Stomach (tissue), 9 donors: ENCODE results near the gene EEF1A2. TPM values are rescaled to one million over a fixed set of nuclear protein-coding genes. Genes with fewer than 3 reads are reported as not detected.

Experiments
- DNase-seq, 2 donors: peaks; one replicate each; pipeline versions ENCODE4 v3.0.0 to v3.0.0-alpha.2; 2013 to 2019
- H3K27ac ChIP-seq, 5 donors: fragments of 200-600 bp in 4 of 5; sonication (generic) in 4 of 5; one replicate each; pipeline ENCODE4 v1.5.1; 2013 to 2019; ENCODE audit warnings: mild to moderate bottlenecking in 1 of 5, moderate library complexity in 1 of 5
- H3K27me3 ChIP-seq, 3 donors: fragments of 200-600 bp; sonication (generic); one replicate each; pipeline ENCODE4 v1.5.1; 2017 to 2019; ENCODE audit warnings: mixed run types in 1 of 3
- H3K36me3 ChIP-seq, 4 donors: fragments of 200-600 bp; sonication (generic); 1 replicate in 3 of 4; 2 replicates in 1 of 4; pipeline ENCODE4 v1.5.1; 2016 to 2019
- H3K4me1 ChIP-seq, 4 donors: fragments of 200-600 bp; sonication (generic); one replicate each; pipeline ENCODE4 v1.5.1; 2016 to 2019
- H3K4me3 ChIP-seq, 4 donors: fragments of 200-600 bp; sonication (generic) in 3 of 4; one replicate each; pipeline ENCODE4 v1.5.1; 2016 to 2019; ENCODE audit warnings: mild to moderate bottlenecking in 1 of 4
- H3K9me3 ChIP-seq, 4 donors: fragments of 200-600 bp; sonication (generic); one replicate each; pipeline ENCODE4 v1.5.1; 2016 to 2019
- EP300 ChIP-seq: sonication (generic); formaldehyde crosslinking; IDR thresholded peaks from one replicate; pipeline ENCODE4 v1.6.1; 2017; ENCODE audit warnings: antibody characterized with exemption
- POLR2A ChIP-seq, 4 donors: fragments of 450-650 bp; IDR thresholded peaks; one replicate each; pipeline ENCODE4 v1.6.1; 2016; ENCODE audit warnings: antibody characterized with exemption in 4 of 4, control low read depth in 2 of 4, mild to moderate bottlenecking in 1 of 4, moderate library complexity in 1 of 4
- POLR2AphosphoS5 ChIP-seq, 3 donors: sonication (generic); formaldehyde crosslinking; IDR thresholded peaks; one replicate each; pipeline ENCODE4 v1.6.1; 2016; ENCODE audit warnings: antibody characterized with exemption in 3 of 3
- WGBS, 5 donors: extraction: QIAGEN DNeasy Blood & Tissue Kit in 3 of 5; methylation state at CpG; one replicate each; pipeline versions ENCODE4 v1.1.5 to v1.1.7; 2013 to 2018; 5-methylcytosine and 5-hydroxymethylcytosine counted together
- intact Hi-C: fragments of 100-400 bp; cut with DNase I; formaldehyde crosslinking; loops from one replicate; pipeline ENCODE4 v1.15.1; 2023; ENCODE audit warnings: low total_unique reads
- polyA plus RNA-seq, 3 donors: library from polyadenylated mRNA; stranded (reverse); fragments of 200-250 nt; gene quantifications; one replicate each; pipeline ENCODE4 v1.2.3, GENCODE V29; 2013
- total RNA-seq, 5 donors: library from RNA; depleted of rRNA; stranded (reverse); fragments of >200 nt; gene quantifications; one replicate each; pipeline versions ENCODE4 v1.1.0 to v1.2.3, GENCODE V29; 2014 to 2016
- TF ChIP-seq, protein P1 (sequence below), 7 experiments: fragments of 450-650 bp in 4 of 7; fragments of 200-600 bp in 3 of 7; sonication (generic) in 3 of 7; IDR thresholded peaks; one replicate each; pipeline ENCODE4 v1.5.1; 2016 to 2019; ENCODE audit warnings: antibody characterized with exemption in 7 of 7, control low read depth in 2 of 7, mild to moderate bottlenecking in 1 of 7
- donor health status: healthy with polysubstance abuse.
- donor health status: Bipolar disorder and iron deficiency.
- donor health status: healthy.

EEF1A2 gene
- total and polyA plus RNA-seq, 8 donors: 0.58 to 64.8 (median 23.8) TPM; not detected in 1

DNA sequence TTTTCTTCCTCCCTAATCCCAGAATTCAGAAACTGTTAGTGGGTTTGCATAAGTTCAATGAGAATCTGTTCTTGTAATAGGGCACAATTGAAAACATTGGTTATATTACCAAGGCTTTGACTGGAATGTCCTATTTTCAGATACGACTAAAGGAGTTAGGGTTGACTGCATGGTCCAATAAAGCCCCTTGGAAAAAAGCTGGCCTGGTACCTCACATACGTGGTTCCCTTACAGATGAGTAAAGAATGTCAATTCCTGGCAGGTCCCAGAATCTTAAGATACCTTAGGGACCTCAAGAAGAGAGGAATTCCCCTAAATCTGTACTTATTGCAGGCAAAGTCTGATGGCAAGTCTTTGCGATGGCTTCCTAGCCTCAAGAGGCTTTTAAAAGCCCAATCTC, 26.3 kb upstream of the EEF1A2 start:
- intact Hi-C loops: no loop called here
- Histone ChIP-seq H3K27me3 (peaks cover 0 to under 1% (median 0%) of the 10 kb centered on the region in 3 donors), H3K36me3 (peaks cover 0 to 21% (median 13%) of the 10 kb centered on the region in 4 donors), H3K27ac (peak overlapping the region in 1 of 5 donors; percentile 22), H3K9me3 (peaks cover 0 to 8% (median 0%) of the 10 kb centered on the region in 4 donors), H3K4me1 (peaks cover 14 to 41% (median 27%) of the 10 kb centered on the region in 4 donors), H3K4me3 (no peak overlapping the region)
- DNase-seq: no peak
- TF ChIP-seq EP300: no peak
- no peak for TF ChIP-seq POLR2AphosphoS5 (IDR thresholded peaks at IDR 0.05)
- TF ChIP-seq, protein P1, sequence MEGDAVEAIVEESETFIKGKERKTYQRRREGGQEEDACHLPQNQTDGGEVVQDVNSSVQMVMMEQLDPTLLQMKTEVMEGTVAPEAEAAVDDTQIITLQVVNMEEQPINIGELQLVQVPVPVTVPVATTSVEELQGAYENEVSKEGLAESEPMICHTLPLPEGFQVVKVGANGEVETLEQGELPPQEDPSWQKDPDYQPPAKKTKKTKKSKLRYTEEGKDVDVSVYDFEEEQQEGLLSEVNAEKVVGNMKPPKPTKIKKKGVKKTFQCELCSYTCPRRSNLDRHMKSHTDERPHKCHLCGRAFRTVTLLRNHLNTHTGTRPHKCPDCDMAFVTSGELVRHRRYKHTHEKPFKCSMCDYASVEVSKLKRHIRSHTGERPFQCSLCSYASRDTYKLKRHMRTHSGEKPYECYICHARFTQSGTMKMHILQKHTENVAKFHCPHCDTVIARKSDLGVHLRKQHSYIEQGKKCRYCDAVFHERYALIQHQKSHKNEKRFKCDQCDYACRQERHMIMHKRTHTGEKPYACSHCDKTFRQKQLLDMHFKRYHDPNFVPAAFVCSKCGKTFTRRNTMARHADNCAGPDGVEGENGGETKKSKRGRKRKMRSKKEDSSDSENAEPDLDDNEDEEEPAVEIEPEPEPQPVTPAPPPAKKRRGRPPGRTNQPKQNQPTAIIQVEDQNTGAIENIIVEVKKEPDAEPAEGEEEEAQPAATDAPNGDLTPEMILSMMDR (IDR thresholded peaks at IDR 0.05): no peak
- no peak for TF ChIP-seq POLR2A (IDR thresholded peaks at IDR 0.05)
- WGBS, 5 donors: 54 to 62% (median 62%) methylated on average over 3 of the region's 3 CpGs

DNA sequence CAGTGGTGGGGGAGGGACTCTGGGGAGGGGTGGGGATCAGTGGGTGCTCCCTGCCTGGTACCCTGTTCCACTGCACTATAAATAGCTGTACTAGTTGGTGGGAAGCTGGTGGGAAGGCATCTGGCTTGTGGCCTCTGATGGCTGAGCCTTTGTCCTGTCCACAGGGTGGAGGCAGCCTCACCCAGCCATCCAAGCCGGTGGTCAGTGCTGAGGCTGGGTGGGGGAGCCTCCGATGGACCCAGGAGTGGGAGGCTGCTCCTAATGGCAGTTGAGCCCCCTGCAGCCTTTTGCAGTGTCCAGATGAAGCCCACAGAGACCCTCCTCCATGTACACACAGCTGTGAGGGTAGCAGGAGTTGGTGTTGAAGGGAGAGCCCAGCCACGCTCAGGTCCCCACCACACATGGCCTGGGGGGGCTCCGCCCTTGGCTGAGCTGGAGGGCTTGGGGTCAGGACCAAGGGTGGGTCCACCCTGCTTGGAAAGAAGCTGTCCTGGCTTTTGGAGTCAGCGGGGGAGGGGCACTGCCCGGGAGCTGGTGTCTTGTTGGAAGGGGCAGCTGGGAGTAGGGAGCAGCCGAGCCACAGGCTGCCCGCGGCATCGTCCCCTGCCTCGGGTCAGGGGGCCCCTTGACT, 24.2 kb upstream of the EEF1A2 start:
- Histone ChIP-seq H3K27ac (peak overlapping the region in 4 of 5 donors; percentile 26 to 99 (median 82)), H3K4me1 (peaks cover 20 to 56% (median 42%) of the 10 kb centered on the region in 4 donors), H3K27me3 (no peaks in the 10 kb centered on the region), H3K36me3 (peaks cover 0 to 21% (median 13%) of the 10 kb centered on the region in 4 donors), H3K4me3 (peak overlapping the region in 2 of 4 donors; percentile 77 to 85), H3K9me3 (peaks cover 0 to 8% (median 0%) of the 10 kb centered on the region in 4 donors)
- 92 to 98% (median 97%) methylated on average over 6 to 11 of the region's 11 CpGs for WGBS, 5 donors
- TF ChIP-seq POLR2A (IDR thresholded peaks at IDR 0.05) (no peak), EP300 (no peak), POLR2AphosphoS5 (IDR thresholded peaks at IDR 0.05) (no peak)
- TF ChIP-seq, protein P1 (IDR thresholded peaks at IDR 0.05): no peak
- DNase-seq: peak in 1 of 2 donors; percentile 21
- intact Hi-C loops: no loop called here

DNA sequence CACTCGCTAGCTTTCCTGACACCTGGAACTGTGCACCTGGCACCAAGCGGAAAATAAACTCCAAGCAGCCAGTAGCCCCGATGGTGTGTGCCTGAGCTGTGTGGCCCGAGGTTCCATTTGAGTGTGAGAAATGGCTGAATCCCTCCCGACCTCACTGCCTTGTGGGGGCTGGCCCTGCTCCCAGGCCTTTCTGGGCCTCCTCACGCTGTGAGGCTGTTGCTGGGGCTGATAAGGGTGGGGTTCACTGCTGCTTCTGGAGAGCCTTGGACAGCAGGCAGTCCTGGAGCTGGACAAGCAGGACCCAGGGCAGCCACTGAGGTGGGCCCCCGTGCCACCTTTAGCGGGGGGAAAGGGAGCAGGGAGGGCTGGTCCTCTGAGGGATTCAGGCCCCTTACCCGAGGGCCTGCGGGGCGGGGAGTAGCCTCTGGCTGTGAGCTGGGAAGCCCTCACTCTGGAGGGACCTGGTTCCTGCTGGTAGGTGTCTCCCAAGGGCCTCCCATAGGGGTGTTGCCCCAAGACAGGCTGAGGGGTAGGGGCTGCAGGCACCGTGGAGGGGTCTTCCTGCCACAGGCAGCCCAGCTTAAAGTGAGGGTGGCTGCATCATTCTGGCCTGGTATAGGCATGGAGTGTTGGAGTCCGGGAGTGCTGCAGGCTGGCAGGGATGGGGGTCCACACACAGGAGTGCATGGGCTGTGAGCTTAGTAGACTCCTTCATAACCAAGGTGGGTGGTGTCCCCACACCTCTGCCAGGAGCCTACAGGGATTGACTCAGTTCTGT, 23.4 kb upstream of the EEF1A2 start:
- Histone ChIP-seq H3K4me1 (peaks cover 20 to 56% (median 42%) of the 10 kb centered on the region in 4 donors), H3K27me3 (no peaks in the 10 kb centered on the region), H3K27ac (peak overlapping the region; percentile 6 to 99 (median 96)), H3K9me3 (peaks cover 0 to 8% (median 0%) of the 10 kb centered on the region in 4 donors), H3K36me3 (peaks cover 0 to 21% (median 13%) of the 10 kb centered on the region in 4 donors), H3K4me3 (peak overlapping the region; percentile 77 to 98 (median 91))
- TF ChIP-seq, protein P1 (IDR thresholded peaks at IDR 0.05): no peak
- no peak for TF ChIP-seq POLR2AphosphoS5 (IDR thresholded peaks at IDR 0.05)
- DNase-seq: peak in 1 of 2 donors; percentile 55
- 39 to 77% (median 57%) methylated on average over 6 to 13 of the region's 13 CpGs for WGBS, 5 donors
- intact Hi-C loops: no loop called here

DNA sequence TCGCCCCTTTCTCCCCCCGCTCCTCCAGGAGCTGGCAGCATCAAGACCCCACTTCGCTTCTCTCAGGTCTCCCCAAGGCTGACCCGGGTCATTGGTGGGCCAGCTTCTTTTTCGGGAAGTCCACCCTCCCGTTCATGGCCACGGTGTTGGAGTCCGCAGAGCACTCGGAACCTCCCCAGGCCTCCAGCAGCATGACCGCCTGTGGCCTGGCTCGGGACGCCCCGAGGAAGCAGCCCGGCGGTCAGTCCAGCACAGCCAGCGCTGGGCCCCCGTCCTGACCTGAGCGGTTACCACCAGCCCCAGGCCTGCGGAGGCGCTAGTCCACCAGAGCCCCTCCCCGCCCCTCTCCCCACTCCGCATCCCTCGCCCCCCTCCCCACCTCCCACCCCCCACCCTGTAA, 22.7 kb upstream of the EEF1A2 start:
- H3K27ac ChIP-seq: peak overlapping the region; percentile 92 to 99 (median 98)
- peak in 1 of 2 donors; percentile 56 for DNase-seq
- TF ChIP-seq POLR2A (IDR thresholded peaks at IDR 0.05) (no peak), POLR2AphosphoS5 (IDR thresholded peaks at IDR 0.05) (no peak), EP300 (no peak)
- TF ChIP-seq, protein P1 (IDR thresholded peaks at IDR 0.05): no peak

More for the DNA sequence above, 22.7 kb upstream of the EEF1A2 start:
- WGBS, 5 donors: 7 to 27% (median 19%) methylated on average over 3 to 23 of the region's 23 CpGs
- Histone ChIP-seq H3K36me3 (peaks cover 0 to 21% (median 13%) of the 10 kb centered on the region in 4 donors), H3K4me1 (peaks cover 20 to 56% (median 42%) of the 10 kb centered on the region in 4 donors), H3K4me3 (peak overlapping the region; percentile 77 to 98 (median 91)), H3K9me3 (peaks cover 0 to 8% (median 0%) of the 10 kb centered on the region in 4 donors), H3K27me3 (no peaks in the 10 kb centered on the region)
- intact Hi-C loops: no loop called here
